Measurements from ENCODE around the gene CLDN11. TPM values are rescaled to one million over a fixed set of nuclear protein-coding genes. Genes with fewer than 3 reads are reported as not detected.
A peak's percentile ranks its signal among the peaks of the same experiment; 100 is the strongest.

Gene CLDN11
- total and polyA plus RNA-seq, 4 donors = 0.28 to 3.3 (median 1.9) TPM

- DNase-seq (ENCODE audit: low spot score) = no peak
- Histone ChIP-seq H3K36me3 (ENCODE audit: control insufficient read depth in 4 of 4, insufficient read depth in 3 of 4, low read depth in 1 of 4, low read length in 3 of 4) (no peaks in the 10 kb centered on the region), H3K4me1 (ENCODE audit: control insufficient read depth in 4 of 4, insufficient read depth in 4 of 4, low read length in 3 of 4) (peaks cover 0 to 17% (median 10%) of the 10 kb centered on the region in 4 donors), H3K9ac (ENCODE audit: low read depth in 1 of 2, low read length in 2 of 2) (no peak overlapping the region), H3K27ac (ENCODE audit: low read depth in 1 of 2, low read length in 2 of 2) (no peak overlapping the region), H3K27me3 (ENCODE audit: control insufficient read depth in 4 of 4, insufficient read depth in 4 of 4, low read length in 3 of 4) (peaks cover 0 to 4% (median 0%) of the 10 kb centered on the region in 4 donors), H3K9me3 (ENCODE audit: control insufficient read depth in 4 of 4, low read length in 3 of 4) (no peaks in the 10 kb centered on the region), H3K4me3 (ENCODE audit: low read depth in 1 of 3, low read length in 3 of 3) (peak overlapping the region in 1 of 3 donors; percentile 57)
- TF ChIP-seq RXRA (IDR thresholded peaks at IDR 0.05) (no peak), TAF1 (conservative IDR thresholded peaks at IDR 0.05) (no peak), SP1 (IDR thresholded peaks at IDR 0.05) (no peak), MAX (IDR thresholded peaks at IDR 0.05) (no peak)
- WGBS = 13% methylated on average over 58 of the region's 58 CpGs
These were observed 954 bp downstream of the CLDN11 start for GRCh38 chr3:170419557-170420087.

GRCh38 chr3:170420307-170420821 lies 1.7 kb downstream of the CLDN11 start:
- WGBS = 64% methylated on average over 17 of the region's 17 CpGs

GRCh38 chr3:170421111-170421641 lies 2.5 kb downstream of the CLDN11 start:
- Histone ChIP-seq H3K9me3 (ENCODE audit: control insufficient read depth in 4 of 4, low read length in 3 of 4) (no peaks in the 10 kb centered on the region), H3K27ac (ENCODE audit: low read depth in 1 of 2, low read length in 2 of 2) (peak overlapping the region in 1 of 2 donors; percentile 37), H3K4me1 (ENCODE audit: control insufficient read depth in 4 of 4, insufficient read depth in 4 of 4, low read length in 3 of 4) (peaks cover 0 to 17% (median 10%) of the 10 kb centered on the region in 4 donors), H3K4me3 (ENCODE audit: low read depth in 1 of 3, low read length in 3 of 3) (no peak overlapping the region), H3K27me3 (ENCODE audit: control insufficient read depth in 4 of 4, insufficient read depth in 4 of 4, low read length in 3 of 4) (peaks cover 0 to 4% (median 0%) of the 10 kb centered on the region in 4 donors), H3K9ac (ENCODE audit: low read depth in 1 of 2, low read length in 2 of 2) (no peak overlapping the region), H3K36me3 (ENCODE audit: control insufficient read depth in 4 of 4, insufficient read depth in 3 of 4, low read depth in 1 of 4, low read length in 3 of 4) (no peaks in the 10 kb centered on the region)
- 76% methylated on average over 12 of the region's 12 CpGs for WGBS
- no peak for DNase-seq (ENCODE audit: low spot score)
- no peak for TF ChIP-seq HNF4A (conservative IDR thresholded peaks at IDR 0.05)
- TF ChIP-seq NR2F2 (IDR thresholded peaks at IDR 0.05) = no peak
- TF ChIP-seq REST (IDR thresholded peaks at IDR 0.05) = no peak
- no peak for TF ChIP-seq ATF3 (IDR thresholded peaks at IDR 0.05)
- no peak for TF ChIP-seq FOXA2 (IDR thresholded peaks at IDR 0.05)
- no peak for TF ChIP-seq MAX (IDR thresholded peaks at IDR 0.05)
- no peak for TF ChIP-seq JUND (IDR thresholded peaks at IDR 0.05)
- TF ChIP-seq ZBTB33 (IDR thresholded peaks at IDR 0.05) = no peak
- no peak for TF ChIP-seq FOXA1 (IDR thresholded peaks at IDR 0.05)
- no peak for TF ChIP-seq CTCF (IDR thresholded peaks at IDR 0.05; ENCODE audit: low read depth, low read length, missing input control)
- TF ChIP-seq YY1 (IDR thresholded peaks at IDR 0.05) = no peak

More at GRCh38 chr3:170420307-170420821, 1.7 kb downstream of the CLDN11 start:
- Histone ChIP-seq H3K9me3 (ENCODE audit: control insufficient read depth in 4 of 4, low read length in 3 of 4) (no peaks in the 10 kb centered on the region), H3K4me1 (ENCODE audit: control insufficient read depth in 4 of 4, insufficient read depth in 4 of 4, low read length in 3 of 4) (peaks cover 0 to 17% (median 10%) of the 10 kb centered on the region in 4 donors), H3K27me3 (ENCODE audit: control insufficient read depth in 4 of 4, insufficient read depth in 4 of 4, low read length in 3 of 4) (peaks cover 0 to 4% (median 0%) of the 10 kb centered on the region in 4 donors), H3K4me3 (ENCODE audit: low read depth in 1 of 3, low read length in 3 of 3) (peak overlapping the region in 1 of 3 donors; percentile 3), H3K36me3 (ENCODE audit: control insufficient read depth in 4 of 4, insufficient read depth in 3 of 4, low read depth in 1 of 4, low read length in 3 of 4) (no peaks in the 10 kb centered on the region), H3K9ac (ENCODE audit: low read depth in 1 of 2, low read length in 2 of 2) (no peak overlapping the region), H3K27ac (ENCODE audit: low read depth in 1 of 2, low read length in 2 of 2) (peak overlapping the region in 1 of 2 donors; percentile 19)
- TF ChIP-seq EGR1 (IDR thresholded peaks at IDR 0.05; ENCODE audit: low read depth in 2 of 2) = no peak
- TF ChIP-seq NR2F2 (IDR thresholded peaks at IDR 0.05) = peak; percentile 44
- DNase-seq (ENCODE audit: low spot score) = no peak
